HEK293 (cell line): ENCODE results near the gene LIPN.

Source experiments
- CTCF ChIA-PET: fragments of 350-600 bp; formaldehyde crosslinking; extraction: SDS; loops from one replicate; lab custom pipeline; 2021; ENCODE audit warnings: antibody characterized with exemption; lab: Yijun Ruan, JAX
- POLR2A ChIA-PET: fragments of 300-600 bp; formaldehyde crosslinking; extraction: SDS; loops from one replicate; lab custom pipeline; 2020; ENCODE audit warnings: antibody characterized with exemption, inconsistent platforms; lab: Yijun Ruan, JAX
- H3K27ac ChIP-seq: fragments of 200-500 bp; sonication (Bioruptor generic); 2 replicates; pipeline ENCODE4 v1.5.1; 2014; ENCODE audit warnings: low read depth, low read length, control low read depth, inconsistent platforms; ENCODE audit errors: extremely low read depth
- H3K36me3 ChIP-seq, 2 experiments: fragments of 200-500 bp in 1 of 2; sonication (Bioruptor generic) in 1 of 2; 1 replicate in 1 of 2; 2 replicates in 1 of 2; pipeline ENCODE4 v1.5.1; 2014 to 2017; ENCODE audit warnings: inconsistent platforms in 2 of 2, low read length in 2 of 2; ENCODE audit not compliant: control insufficient read depth in 2 of 2, insufficient read depth in 1 of 2
- H3K4me1 ChIP-seq: fragments of 200-500 bp; sonication (Bioruptor generic); 2 replicates; pipeline ENCODE4 v1.5.1; 2014; ENCODE audit warnings: mild to moderate bottlenecking, low read length, inconsistent platforms; ENCODE audit not compliant: control insufficient read depth, insufficient read depth
- H3K4me3 ChIP-seq: 2 replicates; pipeline ENCODE4 v1.5.1; 2011; ENCODE audit warnings: low read depth, mild to moderate bottlenecking, control low read depth, low read length, moderate library complexity
- H3K9me3 ChIP-seq: fragments of 200-500 bp; sonication (Bioruptor generic); 2 replicates; pipeline ENCODE4 v1.5.1; 2014; ENCODE audit warnings: low read depth, low read length, inconsistent platforms; ENCODE audit not compliant: control insufficient read depth, insufficient read depth
- HIC1 ChIP-seq: fragments of 450-650 bp; formaldehyde crosslinking; IDR thresholded peaks from 2 replicates; pipeline ENCODE4 v1.5.1; 2016; ENCODE audit warnings: missing biosample characterization, missing genetic modification characterization
- HOXA7 ChIP-seq: sonication (generic); formaldehyde crosslinking; IDR thresholded peaks from 2 replicates; pipeline ENCODE4 v1.8.1; 2022; ENCODE audit warnings: missing genetic modification reagents, borderline replicate concordance
- KLF1 ChIP-seq: fragments of 450-650 bp; formaldehyde crosslinking; IDR thresholded peaks from 2 replicates; pipeline ENCODE4 v1.5.1; 2016; ENCODE audit warnings: missing biosample characterization, missing genetic modification characterization
- KLF9 ChIP-seq: fragments of 450-650 bp; formaldehyde crosslinking; IDR thresholded peaks from 2 replicates; pipeline ENCODE4 v1.5.1; 2016; ENCODE audit warnings: missing biosample characterization, missing genetic modification characterization, low read depth
- PRDM1 ChIP-seq: fragments of 450-650 bp; formaldehyde crosslinking; IDR thresholded peaks from 2 replicates; pipeline ENCODE4; 2016; ENCODE audit warnings: missing biosample characterization, missing genetic modification characterization
- PRDM6 ChIP-seq: fragments of 450-650 bp; formaldehyde crosslinking; IDR thresholded peaks from 2 replicates; pipeline ENCODE4 v1.5.1; 2017; ENCODE audit warnings: missing biosample characterization, missing genetic modification characterization
- ZBTB7A ChIP-seq: fragments of 450-650 bp; formaldehyde crosslinking; IDR thresholded peaks from 2 replicates; pipeline ENCODE4 v1.5.1; 2016; ENCODE audit warnings: low read depth, missing biosample characterization, missing genetic modification characterization
- ZFP69B ChIP-seq: fragments of 450-650 bp; formaldehyde crosslinking; IDR thresholded peaks from 2 replicates; pipeline ENCODE4 v1.5.1; 2016; ENCODE audit warnings: missing biosample characterization, missing genetic modification characterization
- ZNF2 ChIP-seq: fragments of 450-650 bp; formaldehyde crosslinking; IDR thresholded peaks from 2 replicates; pipeline ENCODE4 v1.5.1; 2016; ENCODE audit warnings: missing biosample characterization, missing genetic modification characterization
- ZNF354C ChIP-seq: fragments of 450-650 bp; formaldehyde crosslinking; IDR thresholded peaks from 2 replicates; pipeline ENCODE4 v1.5.1; 2016; ENCODE audit warnings: missing biosample characterization, missing genetic modification characterization, low read depth, borderline replicate concordance
- ZNF366 ChIP-seq: fragments of 450-650 bp; formaldehyde crosslinking; conservative IDR thresholded peaks from 2 replicates; pipeline ENCODE4 v1.5.1; 2016; ENCODE audit warnings: missing biosample characterization, missing genetic modification characterization
- ZNF394 ChIP-seq: fragments of 450-650 bp; formaldehyde crosslinking; IDR thresholded peaks from 2 replicates; pipeline ENCODE4 v1.5.1; 2016; ENCODE audit warnings: missing biosample characterization, missing genetic modification characterization, mild to moderate bottlenecking, moderate library complexity, borderline replicate concordance
- ZNF510 ChIP-seq: fragments of 450-650 bp; formaldehyde crosslinking; IDR thresholded peaks from 2 replicates; pipeline ENCODE4 v1.5.1; 2018; ENCODE audit warnings: mild to moderate bottlenecking, missing genetic modification characterization, missing biosample characterization; ENCODE audit not compliant: insufficient replicate concordance
- ZNF521 ChIP-seq: fragments of 450-650 bp; formaldehyde crosslinking; IDR thresholded peaks from 2 replicates; pipeline ENCODE4 v1.5.1; 2017; ENCODE audit warnings: missing biosample characterization, mild to moderate bottlenecking, missing genetic modification characterization
- ZSCAN23 ChIP-seq: fragments of 450-650 bp; formaldehyde crosslinking; IDR thresholded peaks from 2 replicates; pipeline ENCODE4 v1.5.1; 2016; ENCODE audit warnings: missing biosample characterization, missing genetic modification characterization
- ZXDB ChIP-seq: fragments of 450-650 bp; formaldehyde crosslinking; IDR thresholded peaks from 2 replicates; pipeline ENCODE4 v1.5.1; 2016; ENCODE audit warnings: missing biosample characterization, missing genetic modification characterization
- TF ChIP-seq, protein P1 (sequence below): fragments of 450-650 bp; formaldehyde crosslinking; conservative IDR thresholded peaks from 2 replicates; pipeline ENCODE4 v1.5.1; 2016; ENCODE audit warnings: low read depth, missing biosample characterization, missing genetic modification characterization
- TF ChIP-seq, protein P2 (sequence below): fragments of 450-650 bp; formaldehyde crosslinking; IDR thresholded peaks from 2 replicates; pipeline ENCODE4 v1.5.1; 2016; ENCODE audit warnings: missing biosample characterization, missing genetic modification characterization
- TF ChIP-seq, protein P3 (sequence below): fragments of 450-650 bp; formaldehyde crosslinking; IDR thresholded peaks from 2 replicates; pipeline ENCODE4 v1.5.1; 2016; ENCODE audit warnings: missing biosample characterization, missing genetic modification characterization

The LIPN gene, protein sequence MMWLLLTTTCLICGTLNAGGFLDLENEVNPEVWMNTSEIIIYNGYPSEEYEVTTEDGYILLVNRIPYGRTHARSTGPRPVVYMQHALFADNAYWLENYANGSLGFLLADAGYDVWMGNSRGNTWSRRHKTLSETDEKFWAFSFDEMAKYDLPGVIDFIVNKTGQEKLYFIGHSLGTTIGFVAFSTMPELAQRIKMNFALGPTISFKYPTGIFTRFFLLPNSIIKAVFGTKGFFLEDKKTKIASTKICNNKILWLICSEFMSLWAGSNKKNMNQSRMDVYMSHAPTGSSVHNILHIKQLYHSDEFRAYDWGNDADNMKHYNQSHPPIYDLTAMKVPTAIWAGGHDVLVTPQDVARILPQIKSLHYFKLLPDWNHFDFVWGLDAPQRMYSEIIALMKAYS

DNA sequence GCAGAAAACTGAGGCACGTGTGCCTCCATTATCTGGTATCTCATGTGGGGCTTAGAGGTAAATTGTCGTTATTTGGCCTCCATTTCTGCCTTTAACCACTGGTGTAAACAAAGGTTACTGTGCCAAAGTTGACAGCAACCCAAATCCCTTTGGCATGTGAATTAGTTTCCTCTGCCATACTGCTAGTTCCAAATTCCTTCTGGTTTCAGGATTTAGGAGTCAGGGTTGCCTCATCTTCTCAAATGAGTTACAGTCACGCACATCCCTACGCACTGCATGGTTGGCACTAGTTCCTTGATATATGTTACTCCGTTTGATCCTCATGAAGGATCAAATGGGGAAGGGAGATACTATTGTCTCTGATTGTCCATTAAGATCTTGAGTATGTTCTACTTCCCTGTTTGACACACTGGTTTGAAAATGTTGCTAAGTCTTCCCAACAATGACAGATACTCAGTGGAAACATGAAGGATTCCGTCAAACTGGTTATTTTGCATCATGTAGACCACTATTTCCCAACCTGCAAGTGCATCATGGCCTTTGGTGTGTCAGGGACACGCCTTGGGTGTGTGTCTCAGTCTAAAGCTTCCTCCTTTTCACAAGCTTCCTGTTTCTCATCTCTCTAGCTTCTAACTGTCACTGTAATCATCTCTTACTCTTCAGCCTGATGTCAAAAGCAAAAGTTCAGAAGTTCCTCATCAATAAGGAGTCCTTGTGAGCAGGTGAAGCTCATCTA is at the start of gene LIPN:
Gene LIPN, plus strand, starts transcription at position 655 of the 736 bp plus-strand sequence. CDS start 1,386 bp downstream, outside the sequence.
- no peak within 1 kb of the TSS for H3K4me3 ChIP-seq
- H3K9me3 ChIP-seq = no peaks in the 10 kb centered on the region
- no peak within 1 kb of the TSS for H3K27ac ChIP-seq
- ChIA-PET CTCF (interaction anchor here (1.0 to 1.2 kb wide), 2 partner anchors 30 to 228 kb away, joined by 3 to 5 read pairs; no protein-coding TSS in a partner anchor), POLR2A (no interaction called here)
- H3K4me1 ChIP-seq = no peaks in the 10 kb centered on the region
- H3K36me3 ChIP-seq = no peaks in the 10 kb centered on the region
- TF ChIP-seq ZNF394 (tag by site-specific recombination) (no peak), ZNF521 (tag by site-specific recombination) (no peak), ZXDB (no peak), ZNF510 (tag by site-specific recombination) (no peak), ZFP69B (tag by site-specific recombination) (no peak)
- TF ChIP-seq, protein P1, sequence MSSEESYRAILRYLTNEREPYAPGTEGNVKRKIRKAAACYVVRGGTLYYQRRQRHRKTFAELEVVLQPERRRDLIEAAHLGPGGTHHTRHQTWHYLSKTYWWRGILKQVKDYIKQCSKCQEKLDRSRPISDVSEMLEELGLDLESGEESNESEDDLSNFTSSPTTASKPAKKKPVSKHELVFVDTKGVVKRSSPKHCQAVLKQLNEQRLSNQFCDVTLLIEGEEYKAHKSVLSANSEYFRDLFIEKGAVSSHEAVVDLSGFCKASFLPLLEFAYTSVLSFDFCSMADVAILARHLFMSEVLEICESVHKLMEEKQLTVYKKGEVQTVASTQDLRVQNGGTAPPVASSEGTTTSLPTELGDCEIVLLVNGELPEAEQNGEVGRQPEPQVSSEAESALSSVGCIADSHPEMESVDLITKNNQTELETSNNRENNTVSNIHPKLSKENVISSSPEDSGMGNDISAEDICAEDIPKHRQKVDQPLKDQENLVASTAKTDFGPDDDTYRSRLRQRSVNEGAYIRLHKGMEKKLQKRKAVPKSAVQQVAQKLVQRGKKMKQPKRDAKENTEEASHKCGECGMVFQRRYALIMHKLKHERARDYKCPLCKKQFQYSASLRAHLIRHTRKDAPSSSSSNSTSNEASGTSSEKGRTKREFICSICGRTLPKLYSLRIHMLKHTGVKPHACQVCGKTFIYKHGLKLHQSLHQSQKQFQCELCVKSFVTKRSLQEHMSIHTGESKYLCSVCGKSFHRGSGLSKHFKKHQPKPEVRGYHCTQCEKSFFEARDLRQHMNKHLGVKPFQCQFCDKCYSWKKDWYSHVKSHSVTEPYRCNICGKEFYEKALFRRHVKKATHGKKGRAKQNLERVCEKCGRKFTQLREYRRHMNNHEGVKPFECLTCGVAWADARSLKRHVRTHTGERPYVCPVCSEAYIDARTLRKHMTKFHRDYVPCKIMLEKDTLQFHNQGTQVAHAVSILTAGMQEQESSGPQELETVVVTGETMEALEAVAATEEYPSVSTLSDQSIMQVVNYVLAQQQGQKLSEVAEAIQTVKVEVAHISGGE = 0 out of 2 replicates have a peak, but pooled peaks have one; percentile 31
- TF ChIP-seq, protein P2, sequence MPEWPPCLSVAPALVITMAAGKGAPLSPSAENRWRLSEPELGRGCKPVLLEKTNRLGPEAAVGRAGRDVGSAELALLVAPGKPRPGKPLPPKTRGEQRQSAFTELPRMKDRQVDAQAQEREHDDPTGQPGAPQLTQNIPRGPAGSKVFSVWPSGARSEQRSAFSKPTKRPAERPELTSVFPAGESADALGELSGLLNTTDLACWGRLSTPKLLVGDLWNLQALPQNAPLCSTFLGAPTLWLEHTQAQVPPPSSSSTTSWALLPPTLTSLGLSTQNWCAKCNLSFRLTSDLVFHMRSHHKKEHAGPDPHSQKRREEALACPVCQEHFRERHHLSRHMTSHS = no peak
- TF ChIP-seq, all 188 proteins: peak for 1

GRCh38 chr10:88715517-88715916 is 44.3 kb upstream of the LIPN start:
- ChIA-PET POLR2A (no interaction called here), CTCF (no interaction called here)
- H3K4me3 ChIP-seq = no peak overlapping the region
- no peak overlapping the region for H3K27ac ChIP-seq
- TF ChIP-seq ZBTB7A (tag by site-specific recombination) (no peak), HIC1 (tag by site-specific recombination) (no peak), PRDM1 (tag by site-specific recombination) (peak; percentile 63; the same call in 1 of the 2 replicates), HOXA7 (CRISPR knock-in tag) (no peak), PRDM6 (tag by site-specific recombination) (no peak), ZSCAN23 (tag by site-specific recombination) (no peak), ZNF2 (peak; percentile 40; the same call in 1 of the 2 replicates), ZNF366 (tag by site-specific recombination) (peak; percentile 59), KLF1 (tag by site-specific recombination) (no peak), KLF9 (no peak), ZNF354C (no peak)
- TF ChIP-seq, protein P3, sequence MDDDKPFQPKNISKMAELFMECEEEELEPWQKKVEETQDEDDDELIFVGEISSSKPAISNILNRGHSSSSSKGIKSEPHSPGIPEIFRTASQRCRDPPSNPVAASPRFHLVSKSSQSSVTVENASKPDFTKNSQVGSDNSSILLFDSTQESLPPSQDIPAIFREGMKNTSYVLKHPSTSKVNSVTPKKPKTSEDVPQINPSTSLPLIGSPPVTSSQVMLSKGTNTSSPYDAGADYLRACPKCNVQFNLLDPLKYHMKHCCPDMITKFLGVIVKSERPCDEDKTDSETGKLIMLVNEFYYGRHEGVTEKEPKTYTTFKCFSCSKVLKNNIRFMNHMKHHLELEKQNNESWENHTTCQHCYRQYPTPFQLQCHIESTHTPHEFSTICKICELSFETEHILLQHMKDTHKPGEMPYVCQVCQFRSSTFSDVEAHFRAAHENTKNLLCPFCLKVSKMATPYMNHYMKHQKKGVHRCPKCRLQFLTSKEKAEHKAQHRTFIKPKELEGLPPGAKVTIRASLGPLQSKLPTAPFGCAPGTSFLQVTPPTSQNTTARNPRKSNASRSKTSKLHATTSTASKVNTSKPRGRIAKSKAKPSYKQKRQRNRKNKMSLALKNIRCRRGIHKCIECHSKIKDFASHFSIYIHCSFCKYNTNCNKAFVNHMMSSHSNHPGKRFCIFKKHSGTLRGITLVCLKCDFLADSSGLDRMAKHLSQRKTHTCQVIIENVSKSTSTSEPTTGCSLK = no peak
- no peaks in the 10 kb centered on the region for H3K36me3 ChIP-seq
- no peaks in the 10 kb centered on the region for H3K9me3 ChIP-seq
- no peaks in the 10 kb centered on the region for H3K4me1 ChIP-seq
